NCI-H446 treated with DMSO at 0.1 percent for 48 hours (cell line): ENCODE results near the gene DACT1.
A peak's percentile ranks its signal among the peaks of the same experiment; 100 is the strongest.

Experiments
- DNase-seq: peaks from one replicate; lab custom pipeline; 2025; lab: John Stamatoyannopoulos, UW

The DACT1 gene

GRCh38 chr14:58635091-58635830 lies 2.5 kb upstream of the DACT1 start:
- DNase-seq: peak; percentile 72

- DNase-seq: no peak
Measured at GRCh38 chr14:58636129-58636528, 1.6 kb upstream of the DACT1 start.

- DNase-seq: no peak
Measured at GRCh38 chr14:58637040-58637390, 747 bp upstream of the DACT1 start.

GRCh38 chr14:58638231-58639197 lies 752 bp downstream of the DACT1 start:
- no peak for DNase-seq

- no peak for DNase-seq
Measured at GRCh38 chr14:58639198-58639565, 1.4 kb downstream of the DACT1 start.

GRCh38 chr14:58639842-58640484 lies 2.2 kb downstream of the DACT1 start:
- DNase-seq: peak; percentile 84

GRCh38 chr14:58640959-58641358 lies 3.2 kb downstream of the DACT1 start:
- no peak for DNase-seq

GRCh38 chr14:58641509-58641908 lies 3.7 kb downstream of the DACT1 start:
- DNase-seq: no peak

GRCh38 chr14:58643366-58643765 lies 5.6 kb downstream of the DACT1 start:
- no peak for DNase-seq

GRCh38 chr14:58645641-58646040 lies 7.9 kb downstream of the DACT1 start:
- DNase-seq: no peak

- no peak for DNase-seq
Measured at GRCh38 chr14:58646479-58646878, 8.7 kb downstream of the DACT1 start.

GRCh38 chr14:58647777-58648176 lies 10.0 kb downstream of the DACT1 start:
- no peak for DNase-seq

- no peak for DNase-seq
Measured at GRCh38 chr14:58650857-58651256, 13.1 kb downstream of the DACT1 start.

- DNase-seq: no peak
Measured at GRCh38 chr14:58656671-58657411, 19.1 kb downstream of the DACT1 start.

- DNase-seq: no peak
Measured at GRCh38 chr14:58659061-58659460, 21.3 kb downstream of the DACT1 start.

GRCh38 chr14:58659846-58660245 lies 22.1 kb downstream of the DACT1 start:
- DNase-seq: no peak

- no peak for DNase-seq
Measured at GRCh38 chr14:58660407-58660806, 22.6 kb downstream of the DACT1 start.

GRCh38 chr14:58662018-58662417 lies 24.3 kb downstream of the DACT1 start:
- no peak for DNase-seq

- no peak for DNase-seq
Measured at GRCh38 chr14:58662759-58663158, 25.0 kb downstream of the DACT1 start.

GRCh38 chr14:58663494-58664111 lies 25.8 kb downstream of the DACT1 start:
- no peak for DNase-seq

- DNase-seq: no peak
Measured at GRCh38 chr14:58665773-58666500, 28.2 kb downstream of the DACT1 start.
